C4-2B (cell line): ENCODE measurements around the gene SSH2.
"Not testable (repeated sequence)": the region's sequence is repeated elsewhere in the genome, so short reads cannot be mapped to it uniquely, and the experiment has no call there.

Experiments
- H3K27ac ChIP-seq: fragments of 450-650 bp; 2 replicates; pipeline ENCODE4 v1.5.1; 2017
- ZFX ChIP-seq: fragments of 450-650 bp; IDR thresholded peaks from 2 replicates; pipeline ENCODE4 v1.6.1; 2017
- TF ChIP-seq, protein P1 (sequence below): fragments of 450-650 bp; conservative IDR thresholded peaks from 2 replicates; pipeline ENCODE4 v1.5.1; 2017; ENCODE audit warnings: mild to moderate bottlenecking

SSH2 gene

DNA sequence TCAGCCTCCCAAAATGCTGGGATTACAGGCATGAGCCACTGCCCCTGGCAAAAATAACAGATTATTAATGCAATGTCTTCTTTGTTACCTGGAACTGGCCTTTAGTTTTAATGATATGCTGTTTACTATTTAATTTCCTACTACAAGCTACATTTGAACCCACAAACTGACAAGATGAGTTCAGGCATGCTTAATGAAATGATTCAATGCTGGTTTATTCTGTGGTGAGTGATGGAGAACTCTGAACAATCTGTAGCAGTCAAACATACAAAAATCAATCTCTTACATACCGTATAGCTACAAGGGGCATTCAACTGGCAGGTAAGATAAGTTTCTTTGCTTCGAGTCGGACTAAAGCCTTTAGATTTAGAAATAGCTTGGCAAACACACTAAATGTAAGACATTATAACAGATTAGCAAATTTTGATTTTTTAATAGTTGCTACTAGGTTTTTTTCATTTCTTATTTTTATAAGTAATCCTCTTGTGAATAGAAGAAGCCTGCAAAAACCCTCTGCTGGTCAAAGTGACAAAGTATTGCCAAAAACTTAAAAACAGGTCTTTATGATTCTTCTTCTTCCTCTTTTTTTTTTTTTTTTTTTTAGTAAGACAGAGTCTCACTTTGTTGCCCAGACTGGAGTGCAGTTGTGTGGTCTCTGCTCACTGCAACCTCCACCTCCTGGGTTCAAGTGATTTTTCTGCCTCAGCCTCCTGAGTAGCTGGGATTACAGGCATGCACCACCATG, 138.5 kb downstream of the SSH2 start:
- no peak overlapping the region for H3K27ac ChIP-seq
- TF ChIP-seq, protein P1, sequence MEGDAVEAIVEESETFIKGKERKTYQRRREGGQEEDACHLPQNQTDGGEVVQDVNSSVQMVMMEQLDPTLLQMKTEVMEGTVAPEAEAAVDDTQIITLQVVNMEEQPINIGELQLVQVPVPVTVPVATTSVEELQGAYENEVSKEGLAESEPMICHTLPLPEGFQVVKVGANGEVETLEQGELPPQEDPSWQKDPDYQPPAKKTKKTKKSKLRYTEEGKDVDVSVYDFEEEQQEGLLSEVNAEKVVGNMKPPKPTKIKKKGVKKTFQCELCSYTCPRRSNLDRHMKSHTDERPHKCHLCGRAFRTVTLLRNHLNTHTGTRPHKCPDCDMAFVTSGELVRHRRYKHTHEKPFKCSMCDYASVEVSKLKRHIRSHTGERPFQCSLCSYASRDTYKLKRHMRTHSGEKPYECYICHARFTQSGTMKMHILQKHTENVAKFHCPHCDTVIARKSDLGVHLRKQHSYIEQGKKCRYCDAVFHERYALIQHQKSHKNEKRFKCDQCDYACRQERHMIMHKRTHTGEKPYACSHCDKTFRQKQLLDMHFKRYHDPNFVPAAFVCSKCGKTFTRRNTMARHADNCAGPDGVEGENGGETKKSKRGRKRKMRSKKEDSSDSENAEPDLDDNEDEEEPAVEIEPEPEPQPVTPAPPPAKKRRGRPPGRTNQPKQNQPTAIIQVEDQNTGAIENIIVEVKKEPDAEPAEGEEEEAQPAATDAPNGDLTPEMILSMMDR = no peak
- no peak for TF ChIP-seq ZFX

DNA sequence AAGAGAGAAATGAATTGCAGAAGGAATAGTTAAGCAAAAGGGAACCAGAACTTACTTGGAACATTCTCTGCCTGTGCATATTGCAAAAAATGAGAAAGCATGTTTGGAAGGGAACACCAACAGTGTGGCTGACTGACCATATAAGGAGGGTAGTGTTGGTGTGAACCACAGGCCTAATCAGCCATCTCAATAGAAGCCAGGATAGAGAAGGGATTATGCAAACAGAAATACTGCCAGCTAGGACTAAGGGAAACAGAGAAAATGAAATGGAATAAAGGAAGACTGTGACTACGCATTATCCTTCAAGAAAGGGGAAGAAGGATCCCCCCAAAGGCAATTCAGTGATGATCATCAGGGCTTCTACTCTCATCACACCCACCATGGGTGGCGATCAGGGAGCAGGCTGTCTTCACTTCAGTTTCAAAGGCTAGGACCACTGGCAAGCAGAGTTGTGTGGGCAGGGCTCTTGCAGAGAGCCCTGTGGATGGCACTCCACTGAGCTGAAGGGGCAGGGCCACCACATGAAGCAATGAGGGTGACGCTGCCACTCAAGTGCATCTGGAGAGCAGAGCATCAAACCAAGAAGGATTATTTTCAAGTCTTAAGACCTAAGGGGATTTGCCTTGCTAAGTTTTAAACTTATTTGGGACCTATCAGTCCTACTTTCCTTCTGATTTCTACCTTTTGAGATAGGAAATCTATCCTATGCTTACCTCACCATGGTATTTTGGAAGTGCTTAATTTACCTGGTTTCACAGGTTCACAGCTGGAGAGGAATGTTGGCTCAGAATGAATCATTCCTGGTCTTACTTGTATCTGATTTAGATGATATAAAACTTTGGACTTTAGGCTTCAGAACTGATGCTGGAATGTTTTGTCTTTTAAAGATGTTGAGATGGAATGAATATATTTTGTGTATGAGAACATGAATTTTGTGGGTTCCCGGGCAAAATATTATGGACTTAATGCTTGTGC, 140.5 kb downstream of the SSH2 start:
- TF ChIP-seq, protein P1 = no peak
- no peak for TF ChIP-seq ZFX
- no peak overlapping the region for H3K27ac ChIP-seq

DNA sequence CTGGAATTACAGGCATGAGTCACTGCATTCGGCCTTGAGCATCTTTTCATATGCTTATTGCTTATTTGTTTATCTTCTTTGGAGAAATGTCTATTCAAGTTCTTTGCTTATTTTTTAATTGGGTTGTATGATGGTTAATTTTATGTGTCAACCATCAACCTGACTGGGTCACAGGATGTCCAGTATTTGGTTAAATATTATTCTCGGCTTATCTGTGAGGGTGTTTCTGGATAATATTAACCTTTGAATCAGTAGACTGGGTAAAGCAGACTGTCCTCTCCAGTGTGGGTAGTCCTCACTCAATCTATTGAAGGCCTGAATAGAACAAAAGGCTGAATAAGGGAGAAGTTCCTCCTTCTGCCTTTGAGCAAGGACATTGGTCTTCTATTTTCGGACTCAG, 142.0 kb downstream of the SSH2 start:
- no peak overlapping the region for H3K27ac ChIP-seq
- TF ChIP-seq ZFX = no peak
- TF ChIP-seq, protein P1 = no peak

DNA sequence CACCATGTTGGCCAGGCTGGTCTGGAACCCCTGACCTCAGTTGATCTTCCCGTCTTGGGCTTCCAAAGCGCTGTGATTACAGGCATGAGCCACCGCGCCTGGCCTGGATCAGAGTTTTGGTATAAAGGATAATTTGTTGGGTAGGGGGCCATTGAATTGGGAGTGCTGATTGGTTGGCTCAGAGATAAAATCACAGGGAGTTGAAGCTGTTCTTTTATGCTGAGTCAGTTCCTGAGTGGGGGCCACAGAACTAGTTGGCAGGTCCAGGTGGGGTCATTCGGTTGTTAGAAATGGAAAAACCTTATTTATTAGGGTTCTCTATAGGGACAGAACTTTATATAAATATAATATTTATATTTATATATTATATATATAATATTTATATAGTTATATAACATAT, 147.1 kb downstream of the SSH2 start:
- H3K27ac ChIP-seq = no peak overlapping the region
- TF ChIP-seq ZFX = no peak
- TF ChIP-seq, protein P1 = no peak

DNA sequence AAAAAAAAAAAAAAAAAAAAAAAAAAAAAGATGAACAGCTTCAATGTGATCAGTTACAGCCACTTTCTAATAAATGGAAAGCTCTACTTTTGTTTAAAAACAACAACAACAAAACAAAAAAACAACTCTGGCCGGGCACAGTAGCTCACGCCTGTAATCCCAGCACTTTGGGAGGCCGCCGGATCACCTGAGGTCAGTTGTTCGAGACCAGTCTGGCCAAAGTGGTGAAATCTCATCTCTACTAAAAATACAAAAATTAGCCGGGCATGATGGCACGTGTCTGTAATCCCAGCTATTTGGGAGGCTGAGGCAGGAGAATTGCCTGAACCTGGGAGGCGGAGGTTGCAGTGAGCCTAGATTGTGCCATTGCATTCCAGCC, 150.2 kb downstream of the SSH2 start:
- H3K27ac ChIP-seq = not testable (repeated sequence)

DNA sequence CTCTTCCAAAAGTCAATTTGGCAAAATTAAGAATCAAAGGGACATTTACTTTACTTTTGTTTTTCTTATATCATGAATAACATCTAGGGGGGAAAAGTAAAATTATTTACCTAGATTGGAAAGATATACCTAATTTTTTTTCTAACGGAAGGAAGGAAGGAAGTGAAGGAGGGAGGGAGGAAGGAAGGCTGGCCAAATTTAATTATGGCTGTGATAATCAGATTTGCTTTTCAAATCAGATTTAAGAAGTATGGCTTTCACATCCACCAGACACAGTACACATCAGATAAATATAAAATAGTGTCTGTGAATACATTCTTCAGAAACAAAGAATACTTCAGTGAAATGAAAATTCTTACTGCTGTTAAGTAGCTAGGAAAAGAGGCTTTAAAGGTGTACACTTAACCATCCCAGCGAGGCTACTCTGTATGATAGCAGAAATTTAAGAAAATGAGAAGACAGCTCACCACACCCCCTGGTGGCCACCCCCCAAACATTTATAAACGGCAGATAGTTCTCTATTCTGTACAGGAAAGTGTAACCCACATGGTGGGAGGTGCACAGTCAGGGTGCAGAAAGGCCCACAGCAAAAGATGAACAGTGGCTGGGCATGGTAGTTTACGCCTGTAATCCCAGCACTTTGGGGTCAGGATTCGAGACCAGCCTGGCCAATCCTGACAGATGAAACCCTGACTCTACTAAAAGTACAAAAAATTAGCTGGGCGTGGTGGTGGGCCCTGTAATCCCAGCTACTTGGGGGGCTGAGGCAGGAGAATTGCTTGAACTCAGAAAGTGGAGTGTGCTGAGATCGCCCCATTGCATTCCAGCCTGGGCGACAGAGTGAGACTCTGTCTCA, 150.8 kb downstream of the SSH2 start:
- TF ChIP-seq, protein P1 = peak; percentile 88
- TF ChIP-seq ZFX = no peak
- no peak overlapping the region for H3K27ac ChIP-seq

DNA sequence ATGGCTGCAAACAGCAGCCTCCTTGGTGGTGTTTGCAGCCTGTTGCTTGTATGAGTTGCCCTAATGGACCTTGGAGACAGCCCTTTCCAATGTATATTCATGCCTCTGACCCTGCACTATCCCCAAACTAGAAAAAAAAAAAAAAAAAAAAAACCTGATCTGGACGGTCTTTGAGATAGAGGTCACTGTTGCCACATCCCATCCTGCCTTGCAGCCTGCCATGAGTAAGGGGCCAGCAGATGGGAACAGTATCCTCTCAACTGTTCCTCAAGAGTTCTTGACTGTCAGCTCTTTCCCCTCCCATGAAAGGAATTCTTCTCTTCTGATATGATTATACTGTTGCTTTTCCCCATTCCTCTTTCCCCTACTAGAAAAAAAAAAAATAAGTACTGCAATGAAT, 152.4 kb downstream of the SSH2 start:
- TF ChIP-seq ZFX = no peak
- TF ChIP-seq, protein P1 = no peak
- no peak overlapping the region for H3K27ac ChIP-seq
